HG03097 (cell line): ENCODE measurements around the gene MAP2.

Experiments used
- ATAC-seq: cut with Tn5 transposase; IDR thresholded peaks from one replicate; pipeline ENCODE4 v1.9.1; 2021; ENCODE audit not compliant: unreplicated experiment, low FRiP score

The MAP2 gene

GRCh38 chr2:209688385-209688784 is 264.5 kb downstream of the MAP2 start:
- no peak for ATAC-seq

DNA sequence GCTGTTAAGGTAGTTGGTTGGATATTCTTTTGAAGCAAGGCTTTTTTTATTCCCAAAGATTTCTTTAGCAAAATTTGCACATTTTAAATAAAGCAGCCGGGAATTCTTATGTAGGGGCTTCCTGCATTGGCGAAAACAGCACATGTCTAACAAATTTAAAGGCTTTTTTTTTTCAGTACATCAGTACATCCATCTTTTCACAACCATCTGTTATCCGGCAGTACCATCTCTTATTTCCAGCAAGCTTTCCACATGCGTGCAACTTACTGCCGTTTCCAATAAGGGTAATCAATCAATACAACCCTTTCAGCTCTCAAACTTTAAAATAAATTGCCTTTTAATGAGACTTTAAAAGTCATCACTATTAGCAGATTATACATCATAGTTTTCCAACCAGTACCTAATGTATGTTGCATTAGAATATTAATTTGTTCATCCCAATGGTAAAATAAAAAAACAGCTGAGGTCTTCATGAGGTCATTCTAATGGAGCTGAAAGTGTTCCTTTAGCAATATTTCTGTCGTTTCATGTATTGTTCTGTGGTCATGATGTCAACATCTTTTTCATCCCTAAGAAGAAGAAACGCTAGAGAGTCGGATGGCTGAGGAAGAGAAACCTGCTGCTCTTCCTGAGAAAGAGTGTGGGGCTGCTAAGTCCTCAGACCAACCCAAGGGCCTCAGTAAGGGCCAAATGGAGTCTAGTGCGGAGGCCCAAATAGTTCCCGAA is 266.3 kb downstream of the MAP2 start:
- ATAC-seq, result no peak

DNA sequence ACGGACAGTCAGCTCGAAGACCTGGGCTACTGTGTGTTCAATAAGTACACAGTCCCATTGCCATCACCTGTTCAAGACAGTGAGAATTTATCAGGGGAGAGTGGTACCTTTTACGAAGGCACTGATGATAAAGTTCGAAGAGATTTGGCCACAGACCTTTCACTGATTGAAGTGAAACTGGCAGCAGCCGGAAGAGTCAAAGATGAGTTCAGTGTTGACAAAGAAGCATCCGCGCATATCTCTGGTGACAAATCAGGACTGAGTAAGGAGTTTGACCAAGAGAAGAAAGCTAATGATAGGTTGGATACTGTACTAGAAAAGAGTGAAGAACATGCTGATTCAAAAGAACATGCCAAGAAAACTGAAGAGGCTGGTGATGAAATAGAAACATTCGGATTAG is 270.9 kb downstream of the MAP2 start:
- no peak for ATAC-seq

DNA sequence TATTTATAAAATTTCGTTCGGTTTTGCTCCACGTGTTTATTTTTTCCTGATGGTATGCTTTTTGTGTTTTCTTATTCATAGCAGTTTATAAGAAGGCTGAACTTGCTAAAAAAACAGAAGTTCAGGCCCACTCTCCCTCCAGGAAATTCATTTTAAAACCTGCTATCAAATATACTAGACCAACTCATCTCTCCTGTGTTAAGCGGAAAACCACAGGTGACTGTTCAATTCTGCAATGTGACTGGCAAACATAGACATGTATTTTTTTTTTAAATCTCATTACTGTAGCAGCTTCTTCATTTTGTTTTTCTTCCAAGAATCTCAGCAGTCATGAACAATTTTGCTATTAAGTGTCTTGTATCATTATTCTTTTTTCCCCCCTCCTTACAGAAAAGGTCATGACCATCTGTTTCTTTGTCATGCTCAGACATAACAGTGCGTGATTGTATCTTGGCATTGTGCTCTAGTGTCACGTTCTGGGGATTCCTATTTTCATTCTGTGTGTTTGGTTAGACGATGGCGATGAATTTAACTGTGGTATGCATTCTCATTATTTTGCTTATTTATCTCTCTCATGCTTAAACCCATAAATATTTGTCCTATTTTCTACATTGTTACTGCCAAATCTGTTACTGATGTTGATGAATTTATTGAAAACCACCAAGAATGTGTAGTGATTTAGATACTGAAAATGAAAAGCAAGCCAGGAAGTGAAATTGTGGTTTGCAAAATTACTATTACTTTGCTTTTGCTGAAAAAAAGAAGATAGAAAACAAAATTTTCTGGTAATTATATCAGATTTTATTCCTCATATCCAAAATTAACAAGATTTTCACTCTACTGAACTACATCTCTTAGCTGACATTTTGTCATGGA is 273.2 kb downstream of the MAP2 start:
- peak; percentile 70 for ATAC-seq

DNA sequence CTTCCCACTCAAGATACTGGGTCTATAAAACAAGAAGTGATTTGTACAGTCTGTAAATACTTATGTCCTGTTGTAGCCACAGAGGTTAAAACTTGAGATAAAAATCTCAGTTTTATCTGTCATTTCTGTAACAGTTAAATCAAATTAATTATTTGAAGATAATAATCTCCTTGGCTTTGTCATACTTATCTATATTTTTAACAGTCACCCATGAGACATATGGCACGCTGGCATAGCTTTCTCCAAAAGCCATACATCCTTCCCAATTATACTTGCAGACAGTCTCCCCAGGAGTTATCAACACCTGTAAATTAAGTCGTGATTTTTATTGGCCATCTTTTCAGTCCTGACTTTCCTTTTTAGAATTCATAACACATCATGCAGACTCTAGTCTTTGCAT is 278.9 kb downstream of the MAP2 start:
- ATAC-seq, result no peak

DNA sequence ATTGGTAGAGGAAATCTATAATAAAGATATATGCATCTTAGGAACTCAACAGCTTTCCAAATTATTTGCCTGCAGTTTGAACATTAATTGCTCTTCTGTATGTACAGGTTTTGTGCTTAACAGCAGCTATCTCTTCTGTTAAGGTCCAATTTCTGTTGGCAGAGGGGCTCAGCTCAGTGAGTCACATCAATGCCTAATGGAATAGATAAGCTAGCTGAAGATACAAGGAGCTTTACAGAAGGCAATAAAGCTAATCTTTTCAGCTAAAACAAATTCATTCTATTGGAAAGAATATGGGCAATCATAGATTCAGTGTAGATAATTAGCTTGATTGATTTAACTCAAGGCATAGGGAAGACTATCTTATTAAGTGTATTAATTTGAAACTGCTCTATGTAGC is 289.4 kb downstream of the MAP2 start:
- no peak for ATAC-seq

DNA sequence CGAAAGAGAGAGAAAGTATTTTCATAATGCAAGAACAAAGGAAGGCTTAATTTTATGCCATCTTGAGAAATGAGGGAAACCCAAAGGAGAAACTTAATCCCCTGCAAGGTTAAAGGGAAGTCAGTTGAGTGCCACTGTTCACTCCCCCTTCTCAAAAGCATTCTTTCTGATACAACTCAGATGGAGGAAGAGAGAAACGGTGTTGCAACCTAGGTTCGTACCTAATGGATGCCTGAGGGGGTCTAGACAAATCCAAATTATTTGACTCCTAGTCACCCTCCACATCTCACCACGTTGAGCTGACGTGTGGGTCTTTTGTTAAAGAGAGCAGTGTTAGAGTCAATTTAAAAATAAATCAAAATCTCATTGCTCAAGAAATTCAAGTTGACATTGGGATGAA is 295.2 kb downstream of the MAP2 start:
- no peak for ATAC-seq

DNA sequence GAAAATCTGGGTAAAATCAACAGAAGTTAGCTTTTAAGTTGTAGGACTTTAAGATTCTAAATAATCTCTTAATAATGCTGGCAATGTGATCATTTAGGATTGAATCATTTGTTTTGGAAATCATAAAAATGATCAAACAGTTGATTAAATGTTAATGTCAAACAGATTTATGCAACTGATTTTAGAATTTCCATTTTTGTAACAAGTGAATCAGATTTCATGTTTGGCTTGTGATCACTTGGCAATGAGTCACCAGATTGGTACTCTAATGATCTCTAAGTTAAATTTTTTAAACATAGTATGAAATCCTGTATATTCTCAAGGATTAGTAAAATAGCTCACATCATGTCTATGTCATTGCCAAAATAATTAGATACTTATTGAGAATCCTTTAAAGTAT is 297.6 kb downstream of the MAP2 start:
- ATAC-seq, result no peak

- no peak for ATAC-seq
Observed at GRCh38 chr2:209726311-209726710, 302.5 kb downstream of the MAP2 start.

- ATAC-seq, result no peak
Observed at GRCh38 chr2:209727077-209727476, 303.2 kb downstream of the MAP2 start.

DNA sequence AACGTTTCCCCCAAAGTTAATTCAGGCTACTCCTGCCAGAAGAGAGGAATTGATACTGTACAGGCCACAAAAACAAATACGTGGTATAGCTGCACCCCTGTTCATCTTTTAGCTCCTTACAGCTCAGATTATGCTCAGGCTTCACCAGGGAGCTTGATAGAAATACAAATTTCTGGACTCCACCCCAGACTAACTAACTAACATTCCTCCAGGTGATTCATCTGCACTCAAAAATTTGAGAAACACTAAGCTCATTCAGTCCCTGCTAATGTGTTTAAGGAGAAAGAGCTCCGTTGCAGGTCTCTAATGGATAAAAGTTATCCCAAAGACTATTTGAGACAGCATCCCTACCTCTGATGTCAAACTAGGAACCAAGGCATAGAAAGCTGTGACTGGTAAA is 311.0 kb downstream of the MAP2 start:
- no peak for ATAC-seq

GRCh38 chr2:209741953-209742352 is 318.1 kb downstream of the MAP2 start:
- ATAC-seq, result no peak

GRCh38 chr2:209753020-209753419 is 329.2 kb downstream of the MAP2 start:
- no peak for ATAC-seq

GRCh38 chr2:209757163-209757562 is 333.3 kb downstream of the MAP2 start:
- no peak for ATAC-seq

GRCh38 chr2:209761566-209761965 is 337.7 kb downstream of the MAP2 start:
- ATAC-seq, result no peak

DNA sequence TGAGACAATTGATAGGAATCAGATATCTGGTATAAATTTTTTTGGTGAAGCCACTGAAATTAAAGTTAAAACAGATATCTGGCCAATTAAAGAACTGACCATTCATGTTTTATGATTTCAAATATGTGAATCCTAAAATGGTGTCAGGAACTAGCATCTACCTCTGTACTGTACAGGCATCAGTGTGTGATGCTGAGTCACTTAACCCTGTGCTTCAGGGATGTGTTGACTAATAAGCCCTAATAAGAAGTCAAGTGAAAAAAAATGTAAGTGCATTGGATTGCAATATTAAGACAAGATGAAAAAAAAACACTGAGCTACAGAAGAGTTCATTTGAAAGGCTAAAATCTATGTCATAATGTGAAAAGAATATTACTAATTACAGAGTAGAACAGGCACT is 338.7 kb downstream of the MAP2 start:
- no peak for ATAC-seq

DNA sequence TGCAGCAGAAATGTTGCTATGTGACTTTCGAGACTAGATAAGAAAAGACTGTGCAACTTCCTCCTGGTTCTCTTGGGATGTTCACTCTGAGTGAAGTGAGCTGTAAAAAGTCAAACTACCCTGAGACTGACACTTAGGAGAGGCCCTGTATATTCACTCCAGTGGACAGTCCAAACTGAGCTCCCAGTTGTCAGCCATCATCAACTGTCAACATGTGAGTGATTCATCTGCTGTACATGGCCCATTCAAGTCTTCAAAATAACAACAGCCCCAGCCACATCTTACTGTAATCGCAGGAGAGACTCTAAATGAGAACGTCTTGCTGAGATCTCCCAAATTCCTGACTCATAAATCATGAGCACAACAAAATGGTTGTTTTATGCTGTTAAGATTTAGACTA is 339.3 kb downstream of the MAP2 start:
- no peak for ATAC-seq

GRCh38 chr2:209766613-209767012 is 342.8 kb downstream of the MAP2 start:
- ATAC-seq, result no peak

DNA sequence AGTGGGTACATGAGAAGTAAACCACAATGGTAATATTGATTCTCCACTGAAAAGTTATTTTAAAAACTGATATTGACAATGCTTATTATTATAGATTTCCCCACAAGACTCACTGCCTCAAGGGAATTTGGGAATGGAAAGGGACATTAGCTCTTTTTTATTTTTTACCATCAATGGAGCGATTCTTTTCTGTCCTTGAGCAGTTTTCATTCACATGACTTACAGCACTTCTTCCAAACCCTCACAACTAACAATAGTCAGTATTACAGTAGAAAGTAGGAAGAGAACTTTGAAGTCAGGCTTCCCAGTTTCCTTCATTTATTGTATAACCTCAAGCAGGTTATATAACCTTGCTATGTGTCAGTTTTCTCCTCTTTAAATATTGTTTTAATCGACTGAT is 343.5 kb downstream of the MAP2 start:
- no peak for ATAC-seq

DNA sequence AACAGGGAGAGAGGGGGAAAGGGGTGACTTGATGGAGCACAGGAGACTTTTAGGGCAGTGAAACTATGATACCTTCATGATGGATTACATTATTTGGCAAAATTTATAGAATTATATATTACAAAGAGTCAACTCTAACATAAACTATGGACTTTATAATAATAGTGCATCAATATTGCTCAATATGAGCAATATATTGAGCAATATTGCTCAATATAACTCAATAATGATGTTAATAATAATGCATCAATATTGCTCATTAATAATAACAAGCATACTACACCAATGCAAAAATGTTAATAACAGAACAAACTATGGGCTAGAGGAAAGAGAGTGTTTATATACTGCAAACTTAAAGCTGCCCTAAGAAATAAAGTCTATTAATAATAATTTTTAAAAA is 344.7 kb downstream of the MAP2 start:
- no peak for ATAC-seq

GRCh38 chr2:209771474-209772289 is 347.8 kb downstream of the MAP2 start, which contains the start of gene UNC80:
Gene UNC80, plus strand, starts transcription at chr2:209771832. Its CDS starts 241 bp downstream, at chr2:209772073.
- no peak for ATAC-seq
